IMR-90 (cell line): ENCODE measurements around the gene DNAJC22. TPM values are rescaled to one million over a fixed set of nuclear protein-coding genes. Genes with fewer than 3 reads are reported as not detected.

Experiments used
- ATAC-seq: fragments of 200-7000 bp; cut with Tn5 transposase; 2 replicates; pipeline ENCODE4 v1.9.1; 2020; ENCODE audit warnings: low read depth, mild to moderate bottlenecking, moderate library complexity
- BruUV-seq: library from RNA; stranded (reverse); fragments of 400-500 nt; replicated peaks from 2 replicates; lab custom pipeline; 2021; lab: Mats Ljungman, UMichigan
- CTCF ChIA-PET: fragments of 300-600 bp; formaldehyde crosslinking; extraction: SDS; loops from one replicate; lab custom pipeline; 2021; ENCODE audit warnings: antibody characterized with exemption; lab: Yijun Ruan, JAX
- POLR2A ChIA-PET: fragments of 300-600 bp; sonication (Branson Sonifier 250); formaldehyde crosslinking; loops from one replicate; lab custom pipeline; 2022; ENCODE audit warnings: antibody characterized with exemption; ENCODE audit not compliant: unreplicated experiment; lab: Charles Lee
- DNase-seq: peaks from one replicate; pipeline ENCODE4 v3.0.0; 2013
- H2AFZ ChIP-seq: replicated peaks from 2 replicates; pipeline ENCODE3; 2013; ENCODE audit warnings: low read length, mild to moderate bottlenecking; ENCODE audit not compliant: poor library complexity
- H2AK5ac ChIP-seq: 2 replicates; pipeline ENCODE4 v1.6.1; 2013; ENCODE audit warnings: low read depth, low read length, inconsistent platforms
- H2AK9ac ChIP-seq: replicated peaks from 2 replicates; pipeline ENCODE3; 2013; ENCODE audit warnings: mild to moderate bottlenecking, low read depth, low read length, moderate library complexity; ENCODE audit not compliant: poor library complexity
- H2BK120ac ChIP-seq: 2 replicates; pipeline ENCODE4 v1.6.1; 2013; ENCODE audit warnings: low read depth, low read length, inconsistent platforms
- H2BK15ac ChIP-seq: 3 replicates; pipeline ENCODE4 v1.6.1; 2013; ENCODE audit warnings: low read depth, low read length, inconsistent platforms
- H2BK20ac ChIP-seq: 2 replicates; pipeline ENCODE4 v1.6.1; 2013; ENCODE audit warnings: low read depth, mild to moderate bottlenecking, inconsistent platforms, low read length, moderate library complexity
- H2BK5ac ChIP-seq: 2 replicates; pipeline ENCODE4 v1.6.1; 2013; ENCODE audit warnings: mild to moderate bottlenecking, low read depth, low read length, inconsistent platforms; ENCODE audit not compliant: poor library complexity, severe bottlenecking
- H3K14ac ChIP-seq: replicated peaks from 2 replicates; pipeline ENCODE4 v1.6.1; 2013; ENCODE audit warnings: low read depth, low read length, inconsistent platforms
- H3K18ac ChIP-seq: 2 replicates; pipeline ENCODE4 v1.6.1; 2013; ENCODE audit warnings: low read depth, low read length, control low read depth
- H3K23ac ChIP-seq: 2 replicates; pipeline ENCODE4 v1.6.1; 2013; ENCODE audit warnings: low read depth, low read length, inconsistent platforms
- H3K27ac ChIP-seq: 2 replicates; pipeline ENCODE4 v1.5.1; 2013; ENCODE audit warnings: mild to moderate bottlenecking, control low read depth, low read length; ENCODE audit not compliant: insufficient read depth
- H3K27me3 ChIP-seq: 2 replicates; pipeline ENCODE4 v1.6.1; 2013; ENCODE audit warnings: low read length; ENCODE audit not compliant: control insufficient read depth, insufficient read depth
- H3K36me3 ChIP-seq: 2 replicates; pipeline ENCODE4 v1.6.1; 2013; ENCODE audit warnings: low read length, mixed read lengths; ENCODE audit not compliant: control insufficient read depth, insufficient read depth
- H3K4ac ChIP-seq: 2 replicates; pipeline ENCODE4 v1.6.1; 2013; ENCODE audit warnings: low read depth, low read length, inconsistent platforms
- H3K4me1 ChIP-seq: 2 replicates; pipeline ENCODE4 v1.6.1; 2013; ENCODE audit warnings: low read length, mixed read lengths; ENCODE audit not compliant: control insufficient read depth, insufficient read depth
- H3K4me2 ChIP-seq: 2 replicates; pipeline ENCODE4 v1.6.1; 2013; ENCODE audit warnings: low read depth, mild to moderate bottlenecking, control low read depth, low read length, moderate library complexity
- H3K4me3 ChIP-seq: 2 replicates; pipeline ENCODE4 v1.5.1; 2013; ENCODE audit warnings: low read depth, mild to moderate bottlenecking, control low read depth, low read length, moderate library complexity; ENCODE audit not compliant: insufficient read depth
- H3K56ac ChIP-seq: 2 replicates; pipeline ENCODE4 v1.6.1; 2013; ENCODE audit warnings: low read length, inconsistent platforms; ENCODE audit not compliant: insufficient read depth; ENCODE audit errors: extremely low read depth
- H3K79me1 ChIP-seq, 2 experiments: 2 replicates each; pipeline ENCODE4 v1.6.1; 2013; ENCODE audit warnings: low read length in 2 of 2, inconsistent platforms in 1 of 2, low read depth in 1 of 2
- H3K9ac ChIP-seq: 2 replicates; pipeline ENCODE4 v1.6.1; 2013; ENCODE audit warnings: low read depth, low read length, control low read depth
- H3K9me1 ChIP-seq: 2 replicates; pipeline ENCODE4 v1.6.1; 2013; ENCODE audit warnings: low read length, inconsistent platforms; ENCODE audit not compliant: insufficient read depth
- H3K9me3 ChIP-seq: 2 replicates; pipeline ENCODE4 v1.6.1; 2013; ENCODE audit warnings: low read length; ENCODE audit not compliant: control insufficient read depth, insufficient read depth
- H4K20me1 ChIP-seq: 2 replicates; pipeline ENCODE4 v1.6.1; 2013; ENCODE audit warnings: low read length, inconsistent platforms; ENCODE audit not compliant: insufficient read depth
- H4K5ac ChIP-seq: 2 replicates; pipeline ENCODE4 v1.6.1; 2013; ENCODE audit warnings: mild to moderate bottlenecking, low read depth, low read length, control low read depth
- H4K8ac ChIP-seq, 2 experiments: 2 replicates each; pipeline ENCODE4 v1.6.1; 2013; ENCODE audit warnings: low read depth in 2 of 2, low read length in 2 of 2, control low read depth in 1 of 2, inconsistent platforms in 1 of 2
- H4K91ac ChIP-seq: 2 replicates; pipeline ENCODE4 v1.6.1; 2013; ENCODE audit warnings: low read depth, low read length, inconsistent platforms; ENCODE audit not compliant: insufficient read depth
- BHLHE40 ChIP-seq: fragments of 150-350 bp; IDR thresholded peaks from 2 replicates; pipeline ENCODE4 v1.6.1; 2016; ENCODE audit warnings: mild to moderate bottlenecking, low read depth, low read length
- CEBPB ChIP-seq: IDR thresholded peaks from 2 replicates; pipeline ENCODE4 v1.6.1; 2012; ENCODE audit warnings: low read depth, low read length, improper control_type of control experiment
- MAFK ChIP-seq: IDR thresholded peaks from 2 replicates; pipeline ENCODE4 v1.6.1; 2012; ENCODE audit warnings: low read depth, low read length, improper control_type of control experiment
- MAZ ChIP-seq: IDR thresholded peaks from 2 replicates; pipeline ENCODE4 v1.6.1; 2012; ENCODE audit warnings: low read depth, mild to moderate bottlenecking, low read length, improper control_type of control experiment, moderate library complexity, borderline replicate concordance
- MXI1 ChIP-seq: IDR thresholded peaks from 2 replicates; pipeline ENCODE4 v1.6.1; 2012; ENCODE audit warnings: low read depth, mild to moderate bottlenecking, low read length, moderate library complexity, borderline replicate concordance
- POLR2A ChIP-seq: IDR thresholded peaks from 2 replicates; pipeline ENCODE4 v1.6.1; 2012; ENCODE audit warnings: mild to moderate bottlenecking, low read depth, low read length
- RAD21 ChIP-seq: IDR thresholded peaks from 2 replicates; pipeline ENCODE4 v1.6.1; 2012; ENCODE audit warnings: low read length, improper control_type of control experiment
- RCOR1 ChIP-seq: IDR thresholded peaks from 2 replicates; pipeline ENCODE4 v1.6.1; 2012; ENCODE audit warnings: mild to moderate bottlenecking, low read length, improper control_type of control experiment; ENCODE audit not compliant: insufficient replicate concordance
- RFX5 ChIP-seq: IDR thresholded peaks from 2 replicates; pipeline ENCODE4 v1.8.0; 2012; ENCODE audit warnings: low read depth, mild to moderate bottlenecking, low read length, moderate library complexity
- SMC3 ChIP-seq: fragments of 150-350 bp; IDR thresholded peaks from 2 replicates; pipeline ENCODE4 v1.6.1; 2016; ENCODE audit warnings: low read depth, mild to moderate bottlenecking, antibody characterized with exemption, low read length, moderate library complexity
- WGBS, 2 experiments: methylation state at CpG; one replicate each; pipeline versions ENCODE4 v1.1.5 to v1.1.7; 2013; ENCODE audit warnings: missing lambda C conversion rate in 2 of 2; ENCODE audit not compliant: insufficient read length in 1 of 2; ENCODE audit errors: extremely low coverage in 2 of 2; 5-methylcytosine and 5-hydroxymethylcytosine counted together
- dilution Hi-C: fragments of 300-500 bp; cut with HindIII; formaldehyde crosslinking; loops from one replicate; pipeline ENCODE4 v1.14.3; 2018; ENCODE audit warnings: low sequenced_read_pairs; ENCODE audit not compliant: unreplicated experiment
- in situ Hi-C: fragments of 300-500 bp; cut with MboI; formaldehyde crosslinking; loops from 3 replicates; pipeline ENCODE4 v1.14.3; 2019; ENCODE audit warnings: low sequenced_read_pairs, inconsistent platforms, mixed read lengths
- intact Hi-C: fragments of 100-400 bp; cut with micrococcal nuclease; formaldehyde crosslinking; loops from 2 replicates; pipeline ENCODE4 v1.10.0; 2022
- polyA plus RNA-seq, 3 experiments: library from polyadenylated mRNA; depleted of rRNA; stranded (reverse); fragments of >200 nt; gene quantifications; 2 replicates each; pipeline ENCODE4 v1.2.3, GENCODE V29; 2012; ENCODE audit warnings: low replicate concordance in 1 of 3
- total RNA-seq: library from RNA; depleted of rRNA; stranded (reverse); fragments of >200 nt; gene quantifications from 2 replicates; pipeline ENCODE4 v1.2.3, GENCODE V29; 2012
- TF ChIP-seq, protein P1 (sequence below): conservative IDR thresholded peaks from 2 replicates; pipeline ENCODE4 v1.5.1; 2012; ENCODE audit warnings: mild to moderate bottlenecking, low read depth, low read length, improper control_type of control experiment
- TF ChIP-seq, protein P2 (sequence below): fragments of 150-350 bp; IDR thresholded peaks from 2 replicates; pipeline ENCODE4 v1.6.1; 2016; ENCODE audit warnings: low read depth, mild to moderate bottlenecking, low read length, moderate library complexity, borderline replicate concordance

The DNAJC22 gene
- total and polyA plus RNA-seq, 2 of the 4 experiments (the other 2 are of a cell fraction) = 8.1 to 8.2 TPM

DNA sequence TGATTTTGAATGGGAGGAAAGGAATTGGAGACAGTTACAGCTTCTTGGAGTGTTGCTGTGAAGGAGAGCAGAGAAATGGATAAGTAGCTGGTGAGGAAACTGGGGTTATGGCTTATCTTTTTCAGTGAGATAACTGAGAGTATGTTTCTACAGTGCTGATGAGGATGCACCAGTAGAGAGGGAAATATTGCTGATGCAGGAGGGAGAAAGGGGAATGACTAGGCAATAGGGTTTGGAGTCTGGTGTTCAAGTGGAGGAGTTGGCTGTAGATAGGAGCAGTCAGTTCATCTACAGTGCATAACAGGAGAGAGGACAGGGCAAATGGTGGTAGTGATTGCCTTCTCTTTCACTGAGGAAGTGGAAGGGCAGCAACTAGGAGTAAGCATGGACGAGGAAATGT is 53.6 kb downstream of the DNAJC22 start:
- Histone ChIP-seq H3K56ac (no peak overlapping the region), H3K4me3 (no peak overlapping the region), H3K9me1 (peaks cover 9% of the 10 kb centered on the region), H3K4me2 (no peak overlapping the region), H4K8ac (no peak overlapping the region), H3K4ac (no peak overlapping the region), H2BK20ac (no peak overlapping the region), H2AFZ (no peak overlapping the region), H2AK5ac (no peak overlapping the region), H3K14ac (no peak overlapping the region), H3K79me1 (peaks cover 51 to 88% of the 10 kb centered on the region in 2 experiments), H3K36me3 (no peaks in the 10 kb centered on the region), H3K27ac (no peak overlapping the region), H3K4me1 (peaks cover 3% of the 10 kb centered on the region; the same call in 1 of the 2 replicates), H4K91ac (no peak overlapping the region), H3K9me3 (no peaks in the 10 kb centered on the region), H3K18ac (no peak overlapping the region), H2BK120ac (no peak overlapping the region), H2AK9ac (no peak overlapping the region), H3K27me3 (no peaks in the 10 kb centered on the region), H3K9ac (no peak overlapping the region), H3K23ac (peak overlapping the region; percentile 26; the same call in 1 of the 2 replicates), H2BK15ac (no peak overlapping the region), H2BK5ac (no peak overlapping the region), H4K5ac (no peak overlapping the region), H4K20me1 (peaks cover 71% of the 10 kb centered on the region)
- no peak for TF ChIP-seq POLR2A
- TF ChIP-seq RCOR1 = no peak
- TF ChIP-seq MAFK = no peak
- no peak for TF ChIP-seq CEBPB
- no peak for TF ChIP-seq MXI1
- TF ChIP-seq, protein P1, sequence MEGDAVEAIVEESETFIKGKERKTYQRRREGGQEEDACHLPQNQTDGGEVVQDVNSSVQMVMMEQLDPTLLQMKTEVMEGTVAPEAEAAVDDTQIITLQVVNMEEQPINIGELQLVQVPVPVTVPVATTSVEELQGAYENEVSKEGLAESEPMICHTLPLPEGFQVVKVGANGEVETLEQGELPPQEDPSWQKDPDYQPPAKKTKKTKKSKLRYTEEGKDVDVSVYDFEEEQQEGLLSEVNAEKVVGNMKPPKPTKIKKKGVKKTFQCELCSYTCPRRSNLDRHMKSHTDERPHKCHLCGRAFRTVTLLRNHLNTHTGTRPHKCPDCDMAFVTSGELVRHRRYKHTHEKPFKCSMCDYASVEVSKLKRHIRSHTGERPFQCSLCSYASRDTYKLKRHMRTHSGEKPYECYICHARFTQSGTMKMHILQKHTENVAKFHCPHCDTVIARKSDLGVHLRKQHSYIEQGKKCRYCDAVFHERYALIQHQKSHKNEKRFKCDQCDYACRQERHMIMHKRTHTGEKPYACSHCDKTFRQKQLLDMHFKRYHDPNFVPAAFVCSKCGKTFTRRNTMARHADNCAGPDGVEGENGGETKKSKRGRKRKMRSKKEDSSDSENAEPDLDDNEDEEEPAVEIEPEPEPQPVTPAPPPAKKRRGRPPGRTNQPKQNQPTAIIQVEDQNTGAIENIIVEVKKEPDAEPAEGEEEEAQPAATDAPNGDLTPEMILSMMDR = no peak
- TF ChIP-seq, protein P2, sequence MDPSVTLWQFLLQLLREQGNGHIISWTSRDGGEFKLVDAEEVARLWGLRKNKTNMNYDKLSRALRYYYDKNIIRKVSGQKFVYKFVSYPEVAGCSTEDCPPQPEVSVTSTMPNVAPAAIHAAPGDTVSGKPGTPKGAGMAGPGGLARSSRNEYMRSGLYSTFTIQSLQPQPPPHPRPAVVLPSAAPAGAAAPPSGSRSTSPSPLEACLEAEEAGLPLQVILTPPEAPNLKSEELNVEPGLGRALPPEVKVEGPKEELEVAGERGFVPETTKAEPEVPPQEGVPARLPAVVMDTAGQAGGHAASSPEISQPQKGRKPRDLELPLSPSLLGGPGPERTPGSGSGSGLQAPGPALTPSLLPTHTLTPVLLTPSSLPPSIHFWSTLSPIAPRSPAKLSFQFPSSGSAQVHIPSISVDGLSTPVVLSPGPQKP = no peak
- TF ChIP-seq RAD21 = no peak
- no peak for TF ChIP-seq MAZ
- no peak for TF ChIP-seq BHLHE40
- TF ChIP-seq RFX5 = no peak
- no peak for TF ChIP-seq SMC3
- intact Hi-C loops (no loop called here), dilution Hi-C loops (no loop called here), in situ Hi-C loops (no loop called here)
- no CpG with 5 or more reads among the region's 1 CpG for WGBS, 2 experiments
- ATAC-seq (peak; percentile 27; the same call in 1 of the 2 replicates), DNase-seq (no peak)
- BruUV-seq = no TSS peak
- POLR2A ChIA-PET = no interaction called here
- CTCF ChIA-PET = no interaction called here
